ENCODE data around the gene LRIG2. TPM values are rescaled to one million over a fixed set of nuclear protein-coding genes. Genes with fewer than 3 reads are reported as not detected.

LRIG2 gene
- total and polyA plus RNA-seq, 2 of the 13 experiments (the other 11 are each of a cell fraction or from before 2014, with no cell fraction given), result 8.1 to 12.2 TPM

DNA sequence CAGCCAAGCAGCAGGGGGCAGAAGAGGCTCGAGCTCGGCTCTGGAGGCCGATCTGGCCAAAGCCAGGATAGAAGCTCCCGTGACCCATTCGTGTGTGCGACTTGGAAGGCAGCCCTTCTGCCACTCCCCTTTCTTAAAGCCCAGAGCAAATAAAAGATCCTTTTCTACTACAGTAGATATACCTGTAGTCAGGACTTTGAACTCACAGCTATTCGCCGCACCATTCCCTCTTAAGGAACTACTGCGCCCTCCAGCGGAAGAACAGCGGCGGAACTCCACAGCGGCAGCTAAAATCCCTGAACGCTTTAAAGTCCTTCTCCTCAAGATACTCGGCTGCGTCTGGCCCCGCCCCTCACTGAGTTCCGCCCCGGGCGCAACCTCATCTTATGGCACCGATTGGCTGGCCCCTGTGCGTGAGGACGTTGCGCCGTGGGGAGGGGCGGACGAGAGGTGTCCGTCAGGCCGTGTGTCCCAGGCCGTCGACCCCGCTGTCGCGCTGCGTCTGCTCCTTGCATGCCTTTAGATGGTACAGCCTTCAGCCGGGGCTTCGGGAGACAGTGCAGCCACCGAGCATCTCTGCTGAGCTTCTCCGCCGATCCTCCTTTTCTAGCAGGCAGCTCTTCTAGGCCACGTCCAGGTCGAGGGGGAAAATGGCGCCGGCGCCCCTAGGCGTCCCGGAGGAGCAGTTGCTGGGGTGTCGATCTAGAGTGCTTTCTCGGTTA, at the start of gene LRIG2 (continued):
- TF ChIP-seq, protein P1, sequence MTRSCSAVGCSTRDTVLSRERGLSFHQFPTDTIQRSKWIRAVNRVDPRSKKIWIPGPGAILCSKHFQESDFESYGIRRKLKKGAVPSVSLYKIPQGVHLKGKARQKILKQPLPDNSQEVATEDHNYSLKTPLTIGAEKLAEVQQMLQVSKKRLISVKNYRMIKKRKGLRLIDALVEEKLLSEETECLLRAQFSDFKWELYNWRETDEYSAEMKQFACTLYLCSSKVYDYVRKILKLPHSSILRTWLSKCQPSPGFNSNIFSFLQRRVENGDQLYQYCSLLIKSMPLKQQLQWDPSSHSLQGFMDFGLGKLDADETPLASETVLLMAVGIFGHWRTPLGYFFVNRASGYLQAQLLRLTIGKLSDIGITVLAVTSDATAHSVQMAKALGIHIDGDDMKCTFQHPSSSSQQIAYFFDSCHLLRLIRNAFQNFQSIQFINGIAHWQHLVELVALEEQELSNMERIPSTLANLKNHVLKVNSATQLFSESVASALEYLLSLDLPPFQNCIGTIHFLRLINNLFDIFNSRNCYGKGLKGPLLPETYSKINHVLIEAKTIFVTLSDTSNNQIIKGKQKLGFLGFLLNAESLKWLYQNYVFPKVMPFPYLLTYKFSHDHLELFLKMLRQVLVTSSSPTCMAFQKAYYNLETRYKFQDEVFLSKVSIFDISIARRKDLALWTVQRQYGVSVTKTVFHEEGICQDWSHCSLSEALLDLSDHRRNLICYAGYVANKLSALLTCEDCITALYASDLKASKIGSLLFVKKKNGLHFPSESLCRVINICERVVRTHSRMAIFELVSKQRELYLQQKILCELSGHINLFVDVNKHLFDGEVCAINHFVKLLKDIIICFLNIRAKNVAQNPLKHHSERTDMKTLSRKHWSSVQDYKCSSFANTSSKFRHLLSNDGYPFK (CRISPR knock-in tag; IDR thresholded peaks at IDR 0.05; ENCODE audit: borderline replicate concordance), result peak; percentile 63; the same call in 1 of the 2 replicates
- TF ChIP-seq ELF1 (CRISPR knock-in tag; IDR thresholded peaks at IDR 0.05) (peak; percentile 51; the same call in 1 of the 2 replicates), RAD51 (IDR thresholded peaks at IDR 0.05; ENCODE audit: borderline replicate concordance) (no peak), ARNT2 (CRISPR knock-in tag; IDR thresholded peaks at IDR 0.05; ENCODE audit: low read depth) (peak; percentile 15; the same call in 1 of the 2 replicates), ZKSCAN8 (CRISPR knock-in tag; IDR thresholded peaks at IDR 0.05; ENCODE audit: borderline replicate concordance) (no peak; the same call in 1 of the 2 replicates), ISL2 (CRISPR knock-in tag; IDR thresholded peaks at IDR 0.05) (peak; percentile 66; the same call in 1 of the 2 replicates), FIP1L1 (IDR thresholded peaks at IDR 0.05; ENCODE audit: borderline replicate concordance, insufficient read depth, low read depth, low read length) (no peak), CBX5 (CRISPR knock-in tag; IDR thresholded peaks at IDR 0.05; ENCODE audit: borderline replicate concordance) (no peak), TAF15 (IDR thresholded peaks at IDR 0.05; ENCODE audit: low read depth, low read length, poor library complexity, severe bottlenecking) (no peak)
- TF ChIP-seq, protein P2, sequence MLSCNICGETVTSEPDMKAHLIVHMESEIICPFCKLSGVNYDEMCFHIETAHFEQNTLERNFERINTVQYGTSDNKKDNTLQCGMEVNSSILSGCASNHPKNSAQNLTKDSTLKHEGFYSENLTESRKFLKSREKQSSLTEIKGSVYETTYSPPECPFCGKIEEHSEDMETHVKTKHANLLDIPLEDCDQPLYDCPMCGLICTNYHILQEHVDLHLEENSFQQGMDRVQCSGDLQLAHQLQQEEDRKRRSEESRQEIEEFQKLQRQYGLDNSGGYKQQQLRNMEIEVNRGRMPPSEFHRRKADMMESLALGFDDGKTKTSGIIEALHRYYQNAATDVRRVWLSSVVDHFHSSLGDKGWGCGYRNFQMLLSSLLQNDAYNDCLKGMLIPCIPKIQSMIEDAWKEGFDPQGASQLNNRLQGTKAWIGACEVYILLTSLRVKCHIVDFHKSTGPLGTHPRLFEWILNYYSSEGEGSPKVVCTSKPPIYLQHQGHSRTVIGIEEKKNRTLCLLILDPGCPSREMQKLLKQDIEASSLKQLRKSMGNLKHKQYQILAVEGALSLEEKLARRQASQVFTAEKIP (CRISPR knock-in tag; IDR thresholded peaks at IDR 0.05; ENCODE audit: borderline replicate concordance), result no peak
- TF ChIP-seq, protein P3, sequence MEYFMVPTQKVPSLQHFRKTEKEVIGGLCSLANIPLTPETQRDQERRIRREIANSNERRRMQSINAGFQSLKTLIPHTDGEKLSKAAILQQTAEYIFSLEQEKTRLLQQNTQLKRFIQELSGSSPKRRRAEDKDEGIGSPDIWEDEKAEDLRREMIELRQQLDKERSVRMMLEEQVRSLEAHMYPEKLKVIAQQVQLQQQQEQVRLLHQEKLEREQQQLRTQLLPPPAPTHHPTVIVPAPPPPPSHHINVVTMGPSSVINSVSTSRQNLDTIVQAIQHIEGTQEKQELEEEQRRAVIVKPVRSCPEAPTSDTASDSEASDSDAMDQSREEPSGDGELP (IDR thresholded peaks at IDR 0.05; ENCODE audit: borderline replicate concordance, low read depth), result no peak
- TF ChIP-seq, protein P4, sequence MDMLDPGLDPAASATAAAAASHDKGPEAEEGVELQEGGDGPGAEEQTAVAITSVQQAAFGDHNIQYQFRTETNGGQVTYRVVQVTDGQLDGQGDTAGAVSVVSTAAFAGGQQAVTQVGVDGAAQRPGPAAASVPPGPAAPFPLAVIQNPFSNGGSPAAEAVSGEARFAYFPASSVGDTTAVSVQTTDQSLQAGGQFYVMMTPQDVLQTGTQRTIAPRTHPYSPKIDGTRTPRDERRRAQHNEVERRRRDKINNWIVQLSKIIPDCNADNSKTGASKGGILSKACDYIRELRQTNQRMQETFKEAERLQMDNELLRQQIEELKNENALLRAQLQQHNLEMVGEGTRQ (IDR thresholded peaks at IDR 0.05; ENCODE audit: low read depth, low read length), result no peak
- TF ChIP-seq, protein P4 (CRISPR knock-in tag; IDR thresholded peaks at IDR 0.05; ENCODE audit: borderline replicate concordance), result no peak
- TF ChIP-seq, protein P5, sequence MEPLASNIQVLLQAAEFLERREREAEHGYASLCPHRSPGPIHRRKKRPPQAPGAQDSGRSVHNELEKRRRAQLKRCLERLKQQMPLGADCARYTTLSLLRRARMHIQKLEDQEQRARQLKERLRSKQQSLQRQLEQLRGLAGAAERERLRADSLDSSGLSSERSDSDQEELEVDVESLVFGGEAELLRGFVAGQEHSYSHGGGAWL (CRISPR knock-in tag; IDR thresholded peaks at IDR 0.05), result peak; percentile 20
- TF ChIP-seq, protein P6, sequence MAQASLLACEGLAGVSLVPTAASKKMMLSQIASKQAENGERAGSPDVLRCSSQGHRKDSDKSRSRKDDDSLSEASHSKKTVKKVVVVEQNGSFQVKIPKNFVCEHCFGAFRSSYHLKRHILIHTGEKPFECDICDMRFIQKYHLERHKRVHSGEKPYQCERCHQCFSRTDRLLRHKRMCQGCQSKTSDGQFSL (CRISPR knock-in tag; IDR thresholded peaks at IDR 0.05), result no peak
- TF ChIP-seq, protein P7, sequence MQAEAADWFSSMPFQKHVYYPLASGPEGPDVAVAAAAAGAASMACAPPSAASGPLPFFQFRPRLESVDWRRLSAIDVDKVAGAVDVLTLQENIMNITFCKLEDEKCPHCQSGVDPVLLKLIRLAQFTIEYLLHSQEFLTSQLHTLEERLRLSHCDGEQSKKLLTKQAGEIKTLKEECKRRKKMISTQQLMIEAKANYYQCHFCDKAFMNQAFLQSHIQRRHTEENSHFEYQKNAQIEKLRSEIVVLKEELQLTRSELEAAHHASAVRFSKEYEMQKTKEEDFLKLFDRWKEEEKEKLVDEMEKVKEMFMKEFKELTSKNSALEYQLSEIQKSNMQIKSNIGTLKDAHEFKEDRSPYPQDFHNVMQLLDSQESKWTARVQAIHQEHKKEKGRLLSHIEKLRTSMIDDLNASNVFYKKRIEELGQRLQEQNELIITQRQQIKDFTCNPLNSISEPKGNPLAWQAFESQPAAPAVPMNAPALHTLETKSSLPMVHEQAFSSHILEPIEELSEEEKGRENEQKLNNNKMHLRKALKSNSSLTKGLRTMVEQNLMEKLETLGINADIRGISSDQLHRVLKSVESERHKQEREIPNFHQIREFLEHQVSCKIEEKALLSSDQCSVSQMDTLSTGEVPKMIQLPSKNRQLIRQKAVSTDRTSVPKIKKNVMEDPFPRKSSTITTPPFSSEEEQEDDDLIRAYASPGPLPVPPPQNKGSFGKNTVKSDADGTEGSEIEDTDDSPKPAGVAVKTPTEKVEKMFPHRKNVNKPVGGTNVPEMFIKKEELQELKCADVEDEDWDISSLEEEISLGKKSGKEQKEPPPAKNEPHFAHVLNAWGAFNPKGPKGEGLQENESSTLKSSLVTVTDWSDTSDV (CRISPR knock-in tag; IDR thresholded peaks at IDR 0.05), result 0 out of 2 replicates have a peak, but pooled peaks have one; percentile 36

Measured in HepG2 (cell line).